ENCODE measurements around the gene SLC35G2.
A peak's percentile ranks its signal among the peaks of the same experiment; 100 is the strongest.

Gene SLC35G2

DNA sequence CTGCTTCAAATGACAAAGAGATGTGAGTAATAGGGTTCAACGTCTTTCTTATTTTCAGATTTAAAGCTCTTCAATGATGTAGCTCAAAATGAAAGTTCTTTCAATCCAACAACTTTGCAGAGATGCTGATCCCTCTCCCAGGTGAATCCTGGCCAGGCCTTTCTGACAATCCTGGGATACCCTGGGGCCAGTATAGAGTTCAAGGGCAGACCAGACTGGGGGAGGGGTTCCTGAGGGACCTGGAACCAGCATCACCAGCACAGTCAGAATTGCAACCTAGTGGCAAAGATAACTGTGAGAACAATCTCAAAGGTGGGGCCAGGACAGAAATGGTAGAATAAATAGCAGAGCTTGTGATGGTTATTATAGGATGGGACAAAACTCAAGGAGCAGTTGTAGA lies 23.4 kb downstream of the SLC35G2 start:
- no peak for TF ChIP-seq POLR2A (IDR thresholded peaks at IDR 0.05; ENCODE audit: extremely low read depth, insufficient read length)
- TF ChIP-seq, protein P1, sequence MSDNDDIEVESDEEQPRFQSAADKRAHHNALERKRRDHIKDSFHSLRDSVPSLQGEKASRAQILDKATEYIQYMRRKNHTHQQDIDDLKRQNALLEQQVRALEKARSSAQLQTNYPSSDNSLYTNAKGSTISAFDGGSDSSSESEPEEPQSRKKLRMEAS (IDR thresholded peaks at IDR 0.05; ENCODE audit: low read depth, low read length) = no peak
- TF ChIP-seq MYC (IDR thresholded peaks at IDR 0.05; ENCODE audit: low read depth, low read length) = no peak
- TF ChIP-seq, protein P2, sequence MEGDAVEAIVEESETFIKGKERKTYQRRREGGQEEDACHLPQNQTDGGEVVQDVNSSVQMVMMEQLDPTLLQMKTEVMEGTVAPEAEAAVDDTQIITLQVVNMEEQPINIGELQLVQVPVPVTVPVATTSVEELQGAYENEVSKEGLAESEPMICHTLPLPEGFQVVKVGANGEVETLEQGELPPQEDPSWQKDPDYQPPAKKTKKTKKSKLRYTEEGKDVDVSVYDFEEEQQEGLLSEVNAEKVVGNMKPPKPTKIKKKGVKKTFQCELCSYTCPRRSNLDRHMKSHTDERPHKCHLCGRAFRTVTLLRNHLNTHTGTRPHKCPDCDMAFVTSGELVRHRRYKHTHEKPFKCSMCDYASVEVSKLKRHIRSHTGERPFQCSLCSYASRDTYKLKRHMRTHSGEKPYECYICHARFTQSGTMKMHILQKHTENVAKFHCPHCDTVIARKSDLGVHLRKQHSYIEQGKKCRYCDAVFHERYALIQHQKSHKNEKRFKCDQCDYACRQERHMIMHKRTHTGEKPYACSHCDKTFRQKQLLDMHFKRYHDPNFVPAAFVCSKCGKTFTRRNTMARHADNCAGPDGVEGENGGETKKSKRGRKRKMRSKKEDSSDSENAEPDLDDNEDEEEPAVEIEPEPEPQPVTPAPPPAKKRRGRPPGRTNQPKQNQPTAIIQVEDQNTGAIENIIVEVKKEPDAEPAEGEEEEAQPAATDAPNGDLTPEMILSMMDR (IDR thresholded peaks at IDR 0.05; ENCODE audit: low read depth, low read length) = no peak
- no peak overlapping the region for H3K4me3 ChIP-seq (ENCODE audit: low read depth, low read length)
- no peak for DNase-seq (ENCODE audit: low read depth)

DNA sequence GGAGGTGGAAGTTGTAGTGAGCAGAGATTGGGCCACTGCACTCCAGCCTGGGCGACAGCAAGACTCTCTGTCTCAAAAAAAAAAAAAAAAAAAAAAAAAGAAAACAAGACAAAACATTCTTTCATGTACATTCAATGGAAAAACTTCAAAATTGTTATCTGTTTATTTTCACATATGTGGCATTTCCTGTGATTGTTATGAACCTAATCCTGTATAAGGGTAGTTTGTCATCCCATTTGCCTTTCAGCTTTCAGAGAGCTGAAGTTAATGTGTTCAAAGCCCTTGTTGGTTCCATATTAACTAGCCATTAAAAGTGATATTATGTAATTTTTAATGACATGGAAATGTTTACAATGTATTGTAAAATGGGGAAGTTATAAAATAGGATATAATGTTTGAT lies 25.8 kb downstream of the SLC35G2 start:
- no peak overlapping the region for H3K4me3 ChIP-seq (ENCODE audit: low read depth, low read length)
- TF ChIP-seq, protein P2 (IDR thresholded peaks at IDR 0.05; ENCODE audit: low read depth, low read length) = no peak
- no peak for TF ChIP-seq MYC (IDR thresholded peaks at IDR 0.05; ENCODE audit: low read depth, low read length)
- TF ChIP-seq POLR2A (IDR thresholded peaks at IDR 0.05; ENCODE audit: extremely low read depth, insufficient read length) = no peak
- TF ChIP-seq, protein P1 (IDR thresholded peaks at IDR 0.05; ENCODE audit: low read depth, low read length) = no peak

DNA sequence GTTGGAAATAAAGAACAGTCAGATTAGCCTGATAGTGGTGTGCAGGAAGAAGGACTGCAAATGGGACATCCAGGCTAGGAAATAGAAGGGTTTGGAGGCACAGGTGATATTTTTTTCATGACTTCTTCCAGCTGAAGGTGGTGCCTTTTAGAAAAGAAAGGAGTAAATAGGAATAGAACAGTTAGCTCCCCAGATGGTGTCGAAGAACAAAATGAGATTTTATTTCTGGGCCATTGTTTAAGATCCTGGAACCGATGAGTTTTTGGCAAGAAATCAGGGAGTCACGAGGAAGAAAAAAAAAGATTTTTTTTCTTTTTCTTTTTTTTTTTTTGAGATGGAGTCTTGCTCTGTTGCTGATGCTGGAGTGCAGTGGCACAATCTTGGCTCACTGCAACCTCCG lies 33.3 kb downstream of the SLC35G2 start:
- no peak for DNase-seq (ENCODE audit: low read depth)
- no peak overlapping the region for H3K4me3 ChIP-seq (ENCODE audit: low read depth, low read length)
- TF ChIP-seq MYC (IDR thresholded peaks at IDR 0.05; ENCODE audit: low read depth, low read length) (no peak), POLR2A (IDR thresholded peaks at IDR 0.05; ENCODE audit: extremely low read depth, insufficient read length) (no peak)
- TF ChIP-seq, protein P1 (IDR thresholded peaks at IDR 0.05; ENCODE audit: low read depth, low read length) = no peak
- TF ChIP-seq, protein P2 (IDR thresholded peaks at IDR 0.05; ENCODE audit: low read depth, low read length) = no peak

More for the DNA sequence above, 25.8 kb downstream of the SLC35G2 start:
- DNase-seq (ENCODE audit: low read depth) = no peak

DNA sequence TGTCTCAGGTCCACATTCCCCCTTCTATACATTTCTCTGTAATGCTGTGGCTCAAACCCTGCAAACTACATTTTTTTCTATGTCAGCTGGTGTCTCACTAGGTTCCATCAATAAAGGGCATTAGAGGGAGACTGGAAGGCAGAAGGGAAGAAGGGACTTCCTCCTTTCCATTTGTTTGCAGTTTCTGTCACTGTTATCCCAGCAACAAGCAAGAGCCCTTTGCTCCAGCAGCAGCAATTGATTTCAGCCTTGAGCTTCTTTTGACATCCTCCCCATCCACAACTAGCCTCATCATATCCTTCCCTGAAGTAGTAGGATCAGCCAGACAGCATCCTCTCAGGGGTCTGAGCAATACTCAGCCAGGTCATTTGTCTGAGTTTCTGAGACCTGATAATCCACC lies 37.7 kb downstream of the SLC35G2 start:
- DNase-seq (ENCODE audit: low read depth) = peak; percentile 36

DNA sequence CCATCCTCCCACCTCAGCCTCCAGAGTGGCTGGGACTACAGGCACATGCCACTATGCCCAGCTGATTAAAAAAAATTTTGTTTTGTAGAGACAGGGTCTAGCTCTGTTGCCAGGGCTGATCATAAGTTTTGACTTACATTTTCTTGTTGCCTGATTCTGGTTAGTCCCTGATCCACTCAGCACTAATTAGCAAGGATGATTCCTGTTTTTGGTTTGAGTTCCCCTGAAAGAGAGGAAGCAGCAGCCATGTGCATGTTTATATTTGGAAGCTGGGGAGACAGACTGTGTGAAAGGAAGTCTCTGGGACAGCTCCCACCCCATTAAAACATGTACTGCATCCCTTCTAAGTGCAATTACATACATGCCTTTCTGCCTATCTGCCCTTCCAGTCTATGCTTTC lies 39.5 kb downstream of the SLC35G2 start:
- peak; percentile 53 for DNase-seq (ENCODE audit: low read depth)
- no peak; the same call in 1 of the 2 replicates for TF ChIP-seq MYC (IDR thresholded peaks at IDR 0.05; ENCODE audit: low read depth, low read length)
- TF ChIP-seq, protein P2 (IDR thresholded peaks at IDR 0.05; ENCODE audit: low read depth, low read length) = no peak
- TF ChIP-seq, protein P1 (IDR thresholded peaks at IDR 0.05; ENCODE audit: low read depth, low read length) = peak; percentile 34; the same call in 1 of the 2 replicates
- no peak overlapping the region for H3K4me3 ChIP-seq (ENCODE audit: low read depth, low read length)

More for the DNA sequence above, 37.7 kb downstream of the SLC35G2 start:
- TF ChIP-seq, protein P2 (IDR thresholded peaks at IDR 0.05; ENCODE audit: low read depth, low read length) = no peak
- TF ChIP-seq, protein P1 (IDR thresholded peaks at IDR 0.05; ENCODE audit: low read depth, low read length) = no peak
- TF ChIP-seq POLR2A (IDR thresholded peaks at IDR 0.05; ENCODE audit: extremely low read depth, insufficient read length) = no peak
- no peak overlapping the region for H3K4me3 ChIP-seq (ENCODE audit: low read depth, low read length)

DNA sequence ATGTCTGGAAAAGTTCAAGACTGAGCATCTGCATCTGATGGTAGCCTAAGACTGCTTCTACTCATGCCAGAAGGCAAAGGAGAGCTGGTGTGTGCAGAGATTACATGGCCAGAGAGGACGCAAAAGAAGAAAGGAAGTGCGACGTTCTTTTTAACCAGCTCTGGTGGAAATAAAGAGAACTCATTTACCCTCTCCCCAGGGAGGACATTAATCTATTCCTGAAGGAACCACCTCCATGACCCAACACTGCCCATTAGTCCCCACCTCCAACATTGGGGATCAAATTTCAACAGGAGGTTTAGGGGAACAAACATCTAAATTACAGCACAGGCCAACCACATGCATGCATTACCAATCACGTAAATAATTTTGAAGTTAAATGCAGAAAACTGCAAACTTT lies 41.6 kb downstream of the SLC35G2 start:
- DNase-seq (ENCODE audit: low read depth) = peak; percentile 54
- H3K4me3 ChIP-seq (ENCODE audit: low read depth, low read length) = peak overlapping the region; percentile 88
- TF ChIP-seq MYC (IDR thresholded peaks at IDR 0.05; ENCODE audit: low read depth, low read length) (no peak), POLR2A (IDR thresholded peaks at IDR 0.05; ENCODE audit: extremely low read depth, insufficient read length) (no peak)
- TF ChIP-seq, protein P2 (IDR thresholded peaks at IDR 0.05; ENCODE audit: low read depth, low read length) = no peak
- TF ChIP-seq, protein P1 (IDR thresholded peaks at IDR 0.05; ENCODE audit: low read depth, low read length) = no peak
